Neural progenitor cell (in vitro differentiated cells): ENCODE data around the gene SHFL. TPM values are rescaled to one million over a fixed set of nuclear protein-coding genes. Genes with fewer than 3 reads are reported as not detected.

ENCODE experiments used
- DNase-seq: peaks from one replicate; pipeline ENCODE4 v3.0.0-alpha.2; 2016; ENCODE audit warnings: low spot score
- H2AFZ ChIP-seq: fragments of 200-600 bp; sonication (generic); replicated peaks from 2 replicates; pipeline ENCODE4 v1.6.1; 2016; ENCODE audit warnings: antibody characterized with exemption
- H3F3A ChIP-seq: fragments of 200-600 bp; sonication (generic); 2 replicates; pipeline ENCODE4 v1.6.1; 2016; ENCODE audit warnings: antibody characterized with exemption, low read depth
- H3K27ac ChIP-seq: fragments of 200-600 bp; sonication (generic); 2 replicates; pipeline ENCODE4 v1.5.1; 2016; ENCODE audit warnings: mild to moderate bottlenecking
- H3K27me3 ChIP-seq: fragments of 200-600 bp; sonication (generic); 2 replicates; pipeline ENCODE4 v1.6.1; 2016; ENCODE audit warnings: mild to moderate bottlenecking, moderate library complexity
- H3K36me3 ChIP-seq: fragments of 200-600 bp; sonication (generic); 2 replicates; pipeline ENCODE4 v1.5.1; 2016
- H3K4me1 ChIP-seq: fragments of 200-600 bp; sonication (generic); 2 replicates; pipeline ENCODE4 v1.6.1; 2016; ENCODE audit warnings: mixed run types
- H3K4me2 ChIP-seq: fragments of 200-600 bp; sonication (generic); 2 replicates; pipeline ENCODE4 v1.6.1; 2016
- H3K4me3 ChIP-seq: fragments of 200-600 bp; sonication (generic); 2 replicates; pipeline ENCODE4 v1.5.1; 2016
- H3K79me2 ChIP-seq: fragments of 200-600 bp; sonication (generic); 2 replicates; pipeline ENCODE4 v1.6.1; 2016; ENCODE audit warnings: low read depth
- H3K9ac ChIP-seq: fragments of 200-600 bp; sonication (generic); 2 replicates; pipeline ENCODE4 v1.6.1; 2016
- H3K9me3 ChIP-seq: fragments of 200-600 bp; sonication (generic); 2 replicates; pipeline ENCODE4 v1.5.1; 2016; ENCODE audit warnings: low read depth
- H4K20me1 ChIP-seq: fragments of 200-600 bp; sonication (generic); 2 replicates; pipeline ENCODE4 v1.6.1; 2016; ENCODE audit warnings: low read depth
- H3K27ac Mint-ChIP-seq: 3 replicates; pipeline ENCODE4 v1.8.0; 2021; ENCODE audit warnings: mixed read lengths
- H3K27me3 Mint-ChIP-seq: 2 replicates; pipeline ENCODE4 v1.8.0; 2022; ENCODE audit warnings: low read depth, mild to moderate bottlenecking, inconsistent platforms, moderate library complexity, mixed read lengths; ENCODE audit not compliant: insufficient read depth
- H3K36me3 Mint-ChIP-seq: 3 replicates; pipeline ENCODE4 v1.8.0; 2021; ENCODE audit warnings: mixed read lengths
- H3K4me1 Mint-ChIP-seq: 3 replicates; pipeline ENCODE4 v1.8.0; 2021; ENCODE audit warnings: mixed read lengths
- H3K4me3 Mint-ChIP-seq: 3 replicates; pipeline ENCODE4 v1.8.0; 2021; ENCODE audit warnings: mild to moderate bottlenecking, moderate library complexity, mixed read lengths
- H3K9me3 Mint-ChIP-seq: 3 replicates; pipeline ENCODE4 v1.8.0; 2020; ENCODE audit warnings: mixed read lengths
- EZH2 ChIP-seq: fragments of 200-600 bp; sonication (generic); IDR thresholded peaks from 2 replicates; pipeline ENCODE4 v1.6.1; 2017; ENCODE audit warnings: antibody characterized with exemption, mild to moderate bottlenecking, moderate library complexity
- EZH2phosphoT487 ChIP-seq: fragments of 200-600 bp; sonication (generic); IDR thresholded peaks from 2 replicates; pipeline ENCODE4 v1.6.1; 2017; ENCODE audit warnings: antibody characterized with exemption
- total RNA-seq: library from RNA; depleted of rRNA; stranded (reverse); fragments of >200 nt; gene quantifications from 2 replicates; pipeline ENCODE4 v1.2.3, GENCODE V29; 2015; ENCODE audit warnings: low replicate concordance
- TF ChIP-seq, protein P1 (sequence below): fragments of 200-600 bp; sonication (generic); IDR thresholded peaks from 2 replicates; pipeline ENCODE4 v1.5.1; 2017; ENCODE audit warnings: antibody characterized with exemption, mild to moderate bottlenecking

The SHFL gene
- total RNA-seq, 1 donor from 2014 or later: 0.15 TPM

DNA sequence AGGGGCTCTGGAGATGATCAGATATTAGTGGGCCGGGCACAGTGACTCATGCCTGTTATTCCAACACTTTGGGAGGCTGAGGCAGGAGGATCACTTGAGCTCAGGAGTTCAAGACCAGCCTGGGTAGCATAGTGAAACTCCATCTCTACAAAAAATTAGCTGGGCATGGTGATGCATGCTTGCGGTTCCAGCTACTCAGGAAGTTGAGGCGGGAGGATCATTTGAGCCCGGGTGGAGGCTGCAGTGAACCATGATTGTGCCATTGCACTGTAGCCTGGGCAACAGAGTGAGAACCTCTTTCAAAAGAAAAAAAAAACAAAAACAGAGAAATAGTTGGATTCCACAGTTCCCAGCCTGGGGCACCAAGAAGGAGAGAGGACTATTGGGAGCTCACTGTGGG lies 17.9 kb upstream of the SHFL start:
- peaks cover 23% of the 10 kb centered on the region for H3K27me3 Mint-ChIP-seq
- TF ChIP-seq EZH2phosphoT487 (no peak), EZH2 (no peak)
- TF ChIP-seq, protein P1, sequence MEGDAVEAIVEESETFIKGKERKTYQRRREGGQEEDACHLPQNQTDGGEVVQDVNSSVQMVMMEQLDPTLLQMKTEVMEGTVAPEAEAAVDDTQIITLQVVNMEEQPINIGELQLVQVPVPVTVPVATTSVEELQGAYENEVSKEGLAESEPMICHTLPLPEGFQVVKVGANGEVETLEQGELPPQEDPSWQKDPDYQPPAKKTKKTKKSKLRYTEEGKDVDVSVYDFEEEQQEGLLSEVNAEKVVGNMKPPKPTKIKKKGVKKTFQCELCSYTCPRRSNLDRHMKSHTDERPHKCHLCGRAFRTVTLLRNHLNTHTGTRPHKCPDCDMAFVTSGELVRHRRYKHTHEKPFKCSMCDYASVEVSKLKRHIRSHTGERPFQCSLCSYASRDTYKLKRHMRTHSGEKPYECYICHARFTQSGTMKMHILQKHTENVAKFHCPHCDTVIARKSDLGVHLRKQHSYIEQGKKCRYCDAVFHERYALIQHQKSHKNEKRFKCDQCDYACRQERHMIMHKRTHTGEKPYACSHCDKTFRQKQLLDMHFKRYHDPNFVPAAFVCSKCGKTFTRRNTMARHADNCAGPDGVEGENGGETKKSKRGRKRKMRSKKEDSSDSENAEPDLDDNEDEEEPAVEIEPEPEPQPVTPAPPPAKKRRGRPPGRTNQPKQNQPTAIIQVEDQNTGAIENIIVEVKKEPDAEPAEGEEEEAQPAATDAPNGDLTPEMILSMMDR: no peak
- no peak overlapping the region for H3K4me3 ChIP-seq
- H3K79me2 ChIP-seq: no peaks in the 10 kb centered on the region
- H2AFZ ChIP-seq: no peak overlapping the region
- no peak overlapping the region for H3K4me2 ChIP-seq
- H3K9me3 Mint-ChIP-seq: no peaks in the 10 kb centered on the region
- no peak overlapping the region for H3K4me3 Mint-ChIP-seq
- H3K27me3 ChIP-seq: peaks cover 10% of the 10 kb centered on the region
- no peak overlapping the region for H3K9ac ChIP-seq
- no peaks in the 10 kb centered on the region for H3K36me3 ChIP-seq
- no peaks in the 10 kb centered on the region for H3K4me1 ChIP-seq
- H3F3A ChIP-seq: no peaks in the 10 kb centered on the region
- H3K36me3 Mint-ChIP-seq: no peaks in the 10 kb centered on the region
- H3K9me3 ChIP-seq: no peaks in the 10 kb centered on the region
- H3K4me1 Mint-ChIP-seq: no peaks in the 10 kb centered on the region
- no peak overlapping the region for H3K27ac ChIP-seq
- no peak for DNase-seq
- H4K20me1 ChIP-seq: no peaks in the 10 kb centered on the region
- no peak overlapping the region for H3K27ac Mint-ChIP-seq

DNA sequence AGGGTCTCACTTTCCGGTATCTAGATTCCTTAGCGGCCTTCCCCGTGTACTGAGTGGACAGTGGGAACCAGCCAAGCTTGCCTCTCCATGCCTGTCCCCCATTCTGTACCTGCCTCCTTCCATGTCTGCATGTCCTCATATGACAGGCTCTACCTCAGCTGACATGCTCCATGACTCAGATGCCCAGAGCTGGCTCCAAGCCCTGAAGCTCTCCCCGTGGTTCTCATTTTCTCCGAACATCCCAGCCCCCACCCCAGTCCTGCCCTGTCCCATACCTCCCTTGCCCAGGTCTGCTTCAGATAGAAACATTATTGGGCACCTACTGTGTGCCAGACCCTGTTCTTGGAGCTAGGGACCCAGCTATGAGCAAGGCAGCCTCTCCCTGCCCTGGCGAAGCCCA lies 17.1 kb upstream of the SHFL start:
- no peak overlapping the region for H2AFZ ChIP-seq
- no peaks in the 10 kb centered on the region for H3K9me3 Mint-ChIP-seq
- no peaks in the 10 kb centered on the region for H3K4me1 Mint-ChIP-seq
- H4K20me1 ChIP-seq: no peaks in the 10 kb centered on the region
- H3K4me3 ChIP-seq: no peak overlapping the region
- peaks cover 3% of the 10 kb centered on the region for H3K27me3 ChIP-seq
- H3K4me3 Mint-ChIP-seq: no peak overlapping the region
- H3K27ac Mint-ChIP-seq: no peak overlapping the region
- H3K9ac ChIP-seq: no peak overlapping the region
- no peaks in the 10 kb centered on the region for H3K36me3 ChIP-seq
- no peak for DNase-seq
- TF ChIP-seq, protein P1: no peak
- TF ChIP-seq EZH2phosphoT487 (no peak), EZH2 (no peak)
- no peak overlapping the region for H3K4me2 ChIP-seq
- H3F3A ChIP-seq: no peaks in the 10 kb centered on the region
- no peaks in the 10 kb centered on the region for H3K4me1 ChIP-seq
- no peaks in the 10 kb centered on the region for H3K36me3 Mint-ChIP-seq
- no peak overlapping the region for H3K27ac ChIP-seq
- peaks cover 23% of the 10 kb centered on the region for H3K27me3 Mint-ChIP-seq
- no peaks in the 10 kb centered on the region for H3K79me2 ChIP-seq
- no peaks in the 10 kb centered on the region for H3K9me3 ChIP-seq

DNA sequence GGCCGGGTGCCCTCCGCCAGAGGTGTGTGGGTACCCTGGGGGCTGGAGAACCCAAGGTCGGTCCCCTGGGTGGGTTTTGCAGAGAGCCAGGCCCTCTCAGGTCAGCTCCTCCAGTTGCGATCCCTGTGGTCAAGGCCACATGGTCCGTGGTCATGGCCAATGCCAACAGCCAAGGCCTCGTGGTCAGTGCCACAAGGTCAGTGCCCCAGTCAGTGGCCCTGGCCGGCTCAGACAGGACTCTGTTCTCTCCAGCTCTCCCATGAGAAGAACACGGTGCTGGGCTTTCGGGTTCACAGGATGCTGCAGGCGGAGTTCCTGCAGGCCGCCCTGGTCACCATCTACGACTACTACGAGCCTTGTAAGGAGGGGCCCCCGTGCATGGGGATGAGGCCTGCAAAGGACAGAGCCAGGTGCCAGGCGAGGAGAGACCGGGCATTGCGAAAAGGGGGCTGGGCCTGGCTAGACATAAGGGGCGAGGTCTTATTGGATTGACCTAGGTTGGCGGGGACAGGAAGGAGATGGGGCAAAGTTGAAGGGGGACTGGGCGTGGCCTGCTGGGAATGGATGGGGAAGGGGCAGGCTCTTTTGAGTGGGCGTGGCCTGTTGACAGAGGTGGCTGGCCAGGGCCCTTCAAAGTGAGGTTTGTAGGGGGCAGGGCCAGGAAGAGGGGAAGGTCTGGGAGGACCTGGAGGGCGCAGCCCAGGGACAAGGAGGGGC lies 15.2 kb upstream of the SHFL start:
- no peak overlapping the region for H3K27ac Mint-ChIP-seq
- no peaks in the 10 kb centered on the region for H3F3A ChIP-seq
- H2AFZ ChIP-seq: no peak overlapping the region
- no peaks in the 10 kb centered on the region for H3K79me2 ChIP-seq
- H3K9me3 ChIP-seq: no peaks in the 10 kb centered on the region
- H3K4me1 Mint-ChIP-seq: no peaks in the 10 kb centered on the region
- H3K36me3 Mint-ChIP-seq: no peaks in the 10 kb centered on the region
- H3K9ac ChIP-seq: no peak overlapping the region
- H3K4me1 ChIP-seq: no peaks in the 10 kb centered on the region
- DNase-seq: peak; percentile 39
- peaks cover 6% of the 10 kb centered on the region for H3K9me3 Mint-ChIP-seq
- H3K4me3 Mint-ChIP-seq: no peak overlapping the region
- no peak overlapping the region for H3K4me2 ChIP-seq
- H3K36me3 ChIP-seq: no peaks in the 10 kb centered on the region
- H4K20me1 ChIP-seq: no peaks in the 10 kb centered on the region
- peaks cover 23% of the 10 kb centered on the region for H3K27me3 Mint-ChIP-seq
- no peak for TF ChIP-seq EZH2
- no peak for TF ChIP-seq EZH2phosphoT487
- TF ChIP-seq, protein P1: no peak
- no peak overlapping the region for H3K4me3 ChIP-seq
- H3K27me3 ChIP-seq: peaks cover under 1% of the 10 kb centered on the region
- no peak overlapping the region for H3K27ac ChIP-seq
